ENCODE measurements around the gene TUBGCP3. TPM values are rescaled to one million over a fixed set of nuclear protein-coding genes. Genes with fewer than 3 reads are reported as not detected.

Gene TUBGCP3
- total RNA-seq, 1 experiment from 2014 or later: 51.1 TPM

- Mint-ChIP-seq H3K4me3 (ENCODE audit: unreplicated experiment) (no peak overlapping the region), H3K27ac (ENCODE audit: unreplicated experiment) (no peak overlapping the region), H3K9me3 (ENCODE audit: unreplicated experiment) (peaks cover 4% of the 10 kb centered on the region), H3K27me3 (ENCODE audit: insufficient read depth, unreplicated experiment) (peaks cover 12% of the 10 kb centered on the region), H3K36me3 (ENCODE audit: insufficient read depth, unreplicated experiment) (no peaks in the 10 kb centered on the region), H3K4me1 (ENCODE audit: low read depth, unreplicated experiment) (no peaks in the 10 kb centered on the region)
- no peaks in the 10 kb centered on the region for H3K36me3 ChIP-seq (ENCODE audit: control insufficient read depth, insufficient read depth, low read length)
- intact Hi-C loops (cut with micrococcal nuclease; ENCODE audit: unreplicated experiment): loop anchor here (10.0 kb wide), 1 partner anchor 257 kb away; no protein-coding TSS in a partner anchor
- H3K4me3 ChIP-seq (ENCODE audit: low read depth, low read length): no peak overlapping the region
- TF ChIP-seq, protein P1, sequence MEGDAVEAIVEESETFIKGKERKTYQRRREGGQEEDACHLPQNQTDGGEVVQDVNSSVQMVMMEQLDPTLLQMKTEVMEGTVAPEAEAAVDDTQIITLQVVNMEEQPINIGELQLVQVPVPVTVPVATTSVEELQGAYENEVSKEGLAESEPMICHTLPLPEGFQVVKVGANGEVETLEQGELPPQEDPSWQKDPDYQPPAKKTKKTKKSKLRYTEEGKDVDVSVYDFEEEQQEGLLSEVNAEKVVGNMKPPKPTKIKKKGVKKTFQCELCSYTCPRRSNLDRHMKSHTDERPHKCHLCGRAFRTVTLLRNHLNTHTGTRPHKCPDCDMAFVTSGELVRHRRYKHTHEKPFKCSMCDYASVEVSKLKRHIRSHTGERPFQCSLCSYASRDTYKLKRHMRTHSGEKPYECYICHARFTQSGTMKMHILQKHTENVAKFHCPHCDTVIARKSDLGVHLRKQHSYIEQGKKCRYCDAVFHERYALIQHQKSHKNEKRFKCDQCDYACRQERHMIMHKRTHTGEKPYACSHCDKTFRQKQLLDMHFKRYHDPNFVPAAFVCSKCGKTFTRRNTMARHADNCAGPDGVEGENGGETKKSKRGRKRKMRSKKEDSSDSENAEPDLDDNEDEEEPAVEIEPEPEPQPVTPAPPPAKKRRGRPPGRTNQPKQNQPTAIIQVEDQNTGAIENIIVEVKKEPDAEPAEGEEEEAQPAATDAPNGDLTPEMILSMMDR (IDR thresholded peaks at IDR 0.05; ENCODE audit: insufficient read depth in 1 of 2, low read depth in 1 of 2, low read length in 1 of 2, severe bottlenecking in 1 of 2, unreplicated experiment in 1 of 2): no peak
- H3K27me3 ChIP-seq (replicated peaks; ENCODE audit: control insufficient read depth, insufficient read depth, low read length): peaks cover 1% of the 10 kb centered on the region
- ChIA-PET POLR2A (no interaction called here), CTCF (no interaction called here)
- DNase-seq: no peak
- no peaks in the 10 kb centered on the region for H3K4me1 ChIP-seq
- H3K9me3 ChIP-seq: no peaks in the 10 kb centered on the region
- no TSS peak for BruUV-seq (replicated peaks)
These were observed 13.4 kb upstream of the TUBGCP3 start for GRCh38 chr13:112601371-112601770.

GRCh38 chr13:112596235-112596634, 8.3 kb upstream of the TUBGCP3 start:
- H3K27me3 Mint-ChIP-seq (ENCODE audit: insufficient read depth, unreplicated experiment): peaks cover 9% of the 10 kb centered on the region
- H3K27ac Mint-ChIP-seq (ENCODE audit: unreplicated experiment): no peak overlapping the region
- Histone ChIP-seq H3K4me1 (0 out of 2 replicates have a peak, but pooled peaks cover 5% of the 10 kb centered on the region), H3K27me3 (replicated peaks; ENCODE audit: control insufficient read depth, insufficient read depth, low read length) (no peaks in the 10 kb centered on the region), H3K4me3 (ENCODE audit: low read depth, low read length) (no peak overlapping the region), H3K9me3 (no peaks in the 10 kb centered on the region), H3K36me3 (ENCODE audit: control insufficient read depth, insufficient read depth, low read length) (no peaks in the 10 kb centered on the region)
- intact Hi-C loops (cut with micrococcal nuclease; ENCODE audit: unreplicated experiment): no loop called here
- peaks cover 7% of the 10 kb centered on the region for H3K4me1 Mint-ChIP-seq (ENCODE audit: low read depth, unreplicated experiment)
- TF ChIP-seq, protein P1 (IDR thresholded peaks at IDR 0.05; ENCODE audit: insufficient read depth in 1 of 2, low read depth in 1 of 2, low read length in 1 of 2, severe bottlenecking in 1 of 2, unreplicated experiment in 1 of 2): no peak
- H3K9me3 Mint-ChIP-seq (ENCODE audit: unreplicated experiment): peaks cover 15% of the 10 kb centered on the region
- H3K4me3 Mint-ChIP-seq (ENCODE audit: unreplicated experiment): no peak overlapping the region
- no TSS peak for BruUV-seq (replicated peaks)
- POLR2A ChIA-PET: no interaction called here
- CTCF ChIA-PET: no interaction called here
- DNase-seq: no peak
- H3K36me3 Mint-ChIP-seq (ENCODE audit: insufficient read depth, unreplicated experiment): no peaks in the 10 kb centered on the region

DNA sequence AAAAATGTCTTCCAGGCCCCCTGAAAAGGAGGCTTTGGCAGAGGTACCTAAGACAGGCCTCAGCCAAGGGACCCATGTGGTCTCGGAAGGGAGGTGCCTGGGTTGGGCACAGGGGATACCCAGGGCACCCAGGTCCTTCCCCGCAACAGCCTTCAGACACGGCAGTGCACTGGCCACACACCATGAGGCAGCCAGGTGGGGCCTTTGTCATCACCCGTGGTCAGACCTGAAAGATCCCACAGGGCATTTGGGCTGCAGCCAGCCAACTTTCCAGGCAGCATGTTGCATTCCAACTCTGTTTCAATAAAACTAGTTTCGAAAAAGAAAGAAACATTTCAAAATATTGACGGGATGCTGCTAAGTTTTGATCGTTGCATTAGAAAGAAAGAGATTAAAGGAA, 4.7 kb upstream of the TUBGCP3 start:
- Histone ChIP-seq H3K4me1 (peaks cover 15% of the 10 kb centered on the region), H3K27me3 (replicated peaks; ENCODE audit: control insufficient read depth, insufficient read depth, low read length) (no peaks in the 10 kb centered on the region), H3K9me3 (no peaks in the 10 kb centered on the region), H3K36me3 (ENCODE audit: control insufficient read depth, insufficient read depth, low read length) (no peaks in the 10 kb centered on the region), H3K4me3 (ENCODE audit: low read depth, low read length) (no peak overlapping the region)
- Mint-ChIP-seq H3K4me3 (ENCODE audit: unreplicated experiment) (no peak overlapping the region), H3K4me1 (ENCODE audit: low read depth, unreplicated experiment) (peaks cover 15% of the 10 kb centered on the region), H3K36me3 (ENCODE audit: insufficient read depth, unreplicated experiment) (peaks cover 15% of the 10 kb centered on the region), H3K27ac (ENCODE audit: unreplicated experiment) (peak overlapping the region; percentile 38), H3K9me3 (ENCODE audit: unreplicated experiment) (peaks cover 15% of the 10 kb centered on the region), H3K27me3 (ENCODE audit: insufficient read depth, unreplicated experiment) (peaks cover 3% of the 10 kb centered on the region)
- BruUV-seq (replicated peaks): no TSS peak
- no peak for DNase-seq
- CTCF ChIA-PET: no interaction called here
- POLR2A ChIA-PET: no interaction called here
- intact Hi-C loops (cut with micrococcal nuclease; ENCODE audit: unreplicated experiment): no loop called here
- TF ChIP-seq, protein P1 (IDR thresholded peaks at IDR 0.05; ENCODE audit: insufficient read depth in 1 of 2, low read depth in 1 of 2, low read length in 1 of 2, severe bottlenecking in 1 of 2, unreplicated experiment in 1 of 2): no peak

Data from Caco-2 (cell line).